Ectodermal cell (in vitro differentiated cells): ENCODE results near the gene MED9.

ENCODE experiments used
- H3K27ac ChIP-seq: 2 replicates; pipeline ENCODE4 v1.7.0; 2013; ENCODE audit warnings: mild to moderate bottlenecking, low read depth, low read length; ENCODE audit not compliant: insufficient read depth, poor library complexity, severe bottlenecking
- H3K27me3 ChIP-seq: 2 replicates; pipeline ENCODE4 v1.7.0; 2013; ENCODE audit warnings: mild to moderate bottlenecking, low read length; ENCODE audit not compliant: insufficient read depth, control insufficient read depth, poor library complexity, severe bottlenecking
- H3K36me3 ChIP-seq: one replicate; pipeline ENCODE4 v1.7.0; 2013; ENCODE audit warnings: low read length; ENCODE audit not compliant: control insufficient read depth, insufficient read depth
- H3K4me1 ChIP-seq: one replicate; pipeline ENCODE4 v1.7.0; 2013; ENCODE audit warnings: low read length; ENCODE audit not compliant: control insufficient read depth, insufficient read depth
- H3K4me3 ChIP-seq: 2 replicates; pipeline ENCODE4 v1.7.0; 2013; ENCODE audit warnings: low read depth, low read length, control low read depth; ENCODE audit not compliant: insufficient read depth
- H3K9me3 ChIP-seq: 2 replicates; pipeline ENCODE4 v1.7.0; 2013; ENCODE audit warnings: mild to moderate bottlenecking, low read length, moderate library complexity; ENCODE audit not compliant: control insufficient read depth
- WGBS, 2 experiments: methylation state at CpG; one replicate each; pipeline ENCODE4 v1.1.7; 2013; ENCODE audit warnings: missing lambda C conversion rate in 2 of 2; 5-methylcytosine and 5-hydroxymethylcytosine counted together

MED9 gene

GRCh38 chr17:17503566-17504130 lies 26.8 kb downstream of the MED9 start:
- Histone ChIP-seq H3K4me1 (peaks cover 15% of the 10 kb centered on the region), H3K36me3 (no peaks in the 10 kb centered on the region), H3K4me3 (no peak overlapping the region), H3K27me3 (no peaks in the 10 kb centered on the region), H3K9me3 (no peaks in the 10 kb centered on the region), H3K27ac (no peak overlapping the region)
- 75 to 82% methylated on average over 6 to 7 of the region's 7 CpGs for WGBS, 2 experiments

- Histone ChIP-seq H3K4me3 (no peak overlapping the region), H3K36me3 (no peaks in the 10 kb centered on the region), H3K9me3 (no peaks in the 10 kb centered on the region), H3K27me3 (no peaks in the 10 kb centered on the region), H3K27ac (no peak overlapping the region), H3K4me1 (peaks cover 15% of the 10 kb centered on the region)
- 86 to 87% methylated on average over 20 of the region's 20 CpGs for WGBS, 2 experiments
These were observed 27.7 kb downstream of the MED9 start for GRCh38 chr17:17504341-17505140.

GRCh38 chr17:17505151-17505550 lies 28.4 kb downstream of the MED9 start:
- peaks cover 15% of the 10 kb centered on the region for H3K4me1 ChIP-seq
- no peak overlapping the region for H3K27ac ChIP-seq
- H3K36me3 ChIP-seq, result no peaks in the 10 kb centered on the region
- H3K4me3 ChIP-seq, result no peak overlapping the region
- 96 to 98% methylated on average over 5 of the region's 5 CpGs for WGBS, 2 experiments
- H3K27me3 ChIP-seq, result no peaks in the 10 kb centered on the region
- no peaks in the 10 kb centered on the region for H3K9me3 ChIP-seq

- H3K4me1 ChIP-seq, result peaks cover 15% of the 10 kb centered on the region
- no peak overlapping the region for H3K27ac ChIP-seq
- no peaks in the 10 kb centered on the region for H3K36me3 ChIP-seq
- H3K9me3 ChIP-seq, result no peaks in the 10 kb centered on the region
- 85 to 88% methylated on average over 22 of the region's 22 CpGs for WGBS, 2 experiments
- H3K4me3 ChIP-seq, result no peak overlapping the region
- H3K27me3 ChIP-seq, result no peaks in the 10 kb centered on the region
These were observed 28.9 kb downstream of the MED9 start for GRCh38 chr17:17505610-17506171.

GRCh38 chr17:17506181-17506741 lies 29.5 kb downstream of the MED9 start:
- H3K9me3 ChIP-seq, result no peaks in the 10 kb centered on the region
- H3K36me3 ChIP-seq, result no peaks in the 10 kb centered on the region
- WGBS, 2 experiments, result 90% methylated on average over 22 of the region's 22 CpGs
- H3K4me1 ChIP-seq, result peaks cover 15% of the 10 kb centered on the region
- H3K4me3 ChIP-seq, result no peak overlapping the region
- H3K27ac ChIP-seq, result no peak overlapping the region
- H3K27me3 ChIP-seq, result no peaks in the 10 kb centered on the region

GRCh38 chr17:17506893-17507464 lies 30.2 kb downstream of the MED9 start:
- H3K27me3 ChIP-seq, result no peaks in the 10 kb centered on the region
- no peak overlapping the region for H3K27ac ChIP-seq
- 94 to 95% methylated on average over 17 of the region's 17 CpGs for WGBS, 2 experiments
- H3K4me3 ChIP-seq, result no peak overlapping the region
- no peaks in the 10 kb centered on the region for H3K36me3 ChIP-seq
- no peaks in the 10 kb centered on the region for H3K9me3 ChIP-seq
- peaks cover 15% of the 10 kb centered on the region for H3K4me1 ChIP-seq

GRCh38 chr17:17507465-17508011 lies 30.7 kb downstream of the MED9 start:
- WGBS, 2 experiments, result 87 to 89% methylated on average over 16 of the region's 16 CpGs

GRCh38 chr17:17508019-17508535 lies 31.3 kb downstream of the MED9 start:
- Histone ChIP-seq H3K27me3 (no peaks in the 10 kb centered on the region), H3K4me3 (no peak overlapping the region), H3K9me3 (no peaks in the 10 kb centered on the region), H3K4me1 (peaks cover 11% of the 10 kb centered on the region), H3K27ac (no peak overlapping the region), H3K36me3 (no peaks in the 10 kb centered on the region)
- WGBS, 2 experiments, result 92 to 93% methylated on average over 11 of the region's 11 CpGs

More at GRCh38 chr17:17507465-17508011, 30.7 kb downstream of the MED9 start:
- no peaks in the 10 kb centered on the region for H3K36me3 ChIP-seq
- no peak overlapping the region for H3K27ac ChIP-seq
- no peaks in the 10 kb centered on the region for H3K27me3 ChIP-seq
- peaks cover 15% of the 10 kb centered on the region for H3K4me1 ChIP-seq
- H3K4me3 ChIP-seq, result no peak overlapping the region
- no peaks in the 10 kb centered on the region for H3K9me3 ChIP-seq

- WGBS, 2 experiments, result 92% methylated on average over 33 of the region's 33 CpGs
- Histone ChIP-seq H3K27me3 (no peaks in the 10 kb centered on the region), H3K9me3 (no peaks in the 10 kb centered on the region), H3K27ac (no peak overlapping the region), H3K36me3 (no peaks in the 10 kb centered on the region), H3K4me3 (no peak overlapping the region), H3K4me1 (peaks cover 9% of the 10 kb centered on the region)
These were observed 32.1 kb downstream of the MED9 start for GRCh38 chr17:17508646-17509591.
